NT2/D1 (cell line): ENCODE data around the gene TNXB.

Experiments used
- SUZ12 ChIP-seq: IDR thresholded peaks from 2 replicates; pipeline ENCODE4 v1.6.1; 2011; ENCODE audit not compliant: insufficient read length, insufficient read depth; ENCODE audit errors: extremely low read depth
- YY1 ChIP-seq: IDR thresholded peaks from 2 replicates; pipeline ENCODE4 v1.6.1; 2011; ENCODE audit not compliant: insufficient read length, insufficient read depth

GRCh38 chr6:32118782-32119628, 9.9 kb upstream of the TNXB start:
- TF ChIP-seq SUZ12 (no peak), YY1 (no peak)
